GM12878 (cell line): Measurements from ENCODE around the gene VPS39. TPM values are rescaled to one million over a fixed set of nuclear protein-coding genes. Genes with fewer than 3 reads are reported as not detected.

Source experiments
- ATAC-seq: fragments of 200-7000 bp; cut with Tn5 transposase; 3 replicates; pipeline ENCODE4 v1.9.1; 2020; ENCODE audit warnings: mild to moderate bottlenecking, moderate library complexity
- BruUV-seq: library from RNA; stranded (reverse); fragments of 400-500 nt; replicated peaks from 2 replicates; lab custom pipeline; 2021; lab: Mats Ljungman, UMichigan
- CTCF ChIA-PET: fragments of 300-600 bp; sonication (Branson Sonifier 250); formaldehyde crosslinking; extraction: SDS; loops from one replicate; lab custom pipeline; 2021; ENCODE audit warnings: inconsistent platforms; lab: Yijun Ruan, JAX
- POLR2A ChIA-PET: fragments of 350-600 bp; formaldehyde crosslinking; extraction: SDS; loops from one replicate; lab custom pipeline; 2021; ENCODE audit warnings: inconsistent platforms; lab: Charles Lee
- RAD21 ChIA-PET: fragments of 300-600 bp; sonication (Branson Sonifier 250); formaldehyde crosslinking; loops from one replicate; lab custom pipeline; 2023; ENCODE audit warnings: antibody characterized with exemption; ENCODE audit not compliant: unreplicated experiment; lab: Charles Lee
- SMC1A ChIA-PET: fragments of 300-600 bp; sonication (Branson Sonifier 250); formaldehyde crosslinking; loops from one replicate; lab custom pipeline; 2023; ENCODE audit not compliant: unreplicated experiment, uncharacterized antibody; lab: Charles Lee
- DNase-seq: peaks from one replicate; pipeline ENCODE4 v3.0.0-alpha.2; 2011; ENCODE audit warnings: low read depth, low spot score
- FAIRE-seq: peaks from 3 replicates; lab custom pipeline; 2011; peaks lifted over from hg19 to GRCh38; lab: Jason Lieb, UNC
- H2AFZ ChIP-seq: 2 replicates; pipeline ENCODE4 v1.6.0; 2011; ENCODE audit warnings: low read depth, low read length, control low read depth; ENCODE audit not compliant: control insufficient read depth
- H3K27ac ChIP-seq: 2 replicates; pipeline ENCODE4 v1.5.1; 2011; ENCODE audit warnings: control low read depth; ENCODE audit not compliant: control insufficient read depth, insufficient read depth
- H3K27me3 ChIP-seq, 2 experiments: replicated peaks in 1 of 2; 2 replicates each; pipeline versions ENCODE4 v1.6.0 to v1.6.1; 2011; ENCODE audit warnings: low read length in 1 of 2; ENCODE audit not compliant: control insufficient read depth in 2 of 2, insufficient read depth in 2 of 2
- H3K36me3 ChIP-seq, 2 experiments: 2 replicates each; pipeline ENCODE4 v1.5.1; 2011; ENCODE audit warnings: low read length in 1 of 2; ENCODE audit not compliant: control insufficient read depth in 2 of 2, insufficient read depth in 2 of 2
- H3K4me1 ChIP-seq: 2 replicates; pipeline ENCODE4 v1.6.1; 2011; ENCODE audit warnings: mild to moderate bottlenecking, low read length, moderate library complexity, mixed read lengths; ENCODE audit not compliant: control insufficient read depth, insufficient read depth
- H3K4me2 ChIP-seq: 2 replicates; pipeline ENCODE4 v1.6.0; 2011; ENCODE audit warnings: control low read depth; ENCODE audit not compliant: control insufficient read depth, insufficient read depth
- H3K4me3 ChIP-seq: fragments of 200-600 bp; sonication (generic); 2 replicates; pipeline ENCODE4 v1.5.1; 2016
- H3K79me2 ChIP-seq: 2 replicates; pipeline ENCODE4 v1.6.0; 2011; ENCODE audit warnings: low read length; ENCODE audit not compliant: control insufficient read depth, insufficient read depth
- H3K9ac ChIP-seq: 2 replicates; pipeline ENCODE4 v1.8.0; 2011; ENCODE audit warnings: low read length, control low read depth, mixed read lengths; ENCODE audit not compliant: control insufficient read depth, insufficient read depth
- H3K9me3 ChIP-seq: replicated peaks from 3 replicates; pipeline ENCODE4 v1.5.1; 2011; ENCODE audit warnings: mild to moderate bottlenecking, low read length; ENCODE audit not compliant: control insufficient read depth, insufficient read depth
- H4K20me1 ChIP-seq: 2 replicates; pipeline ENCODE4 v1.6.0; 2011; ENCODE audit not compliant: control insufficient read depth, insufficient read depth
- CUX1 ChIP-seq: IDR thresholded peaks from 2 replicates; pipeline ENCODE4 v1.6.1; 2012; ENCODE audit warnings: improper control_type of control experiment, low read depth, low read length; ENCODE audit not compliant: insufficient replicate concordance
- EED ChIP-seq: sonication (generic); IDR thresholded peaks from 2 replicates; pipeline ENCODE4 v1.6.1; 2016; ENCODE audit warnings: antibody characterized with exemption, low read depth
- MEF2B ChIP-seq: fragments of 450-650 bp; IDR thresholded peaks from 2 replicates; pipeline ENCODE4 v1.6.1; 2018; ENCODE audit warnings: mild to moderate bottlenecking, moderate library complexity; ENCODE audit not compliant: partially characterized antibody, poor library complexity, severe bottlenecking
- MTA2 ChIP-seq: fragments of 450-650 bp; IDR thresholded peaks from 2 replicates; pipeline ENCODE4 v1.6.1; 2016; ENCODE audit warnings: low read depth, mild to moderate bottlenecking, moderate library complexity
- NBN ChIP-seq: fragments of 450-650 bp; IDR thresholded peaks from 2 replicates; pipeline ENCODE4 v1.6.1; 2016
- POLR2AphosphoS5 ChIP-seq: IDR thresholded peaks from 2 replicates; pipeline ENCODE4 v1.6.1; 2011; ENCODE audit warnings: mild to moderate bottlenecking, low read length, inconsistent platforms
- RCOR1 ChIP-seq: conservative IDR thresholded peaks from 2 replicates; pipeline ENCODE4 v1.6.1; 2012; ENCODE audit warnings: low read depth, low read length, improper control_type of control experiment
- SUZ12 ChIP-seq: fragments of 200-600 bp; sonication (generic); IDR thresholded peaks from one replicate; pipeline ENCODE4 v1.6.1; 2018; ENCODE audit warnings: antibody characterized with exemption, mild to moderate bottlenecking; ENCODE audit not compliant: unreplicated experiment
- TCF7 ChIP-seq: IDR thresholded peaks from 2 replicates; pipeline ENCODE4 v1.6.1; 2014; ENCODE audit warnings: antibody characterized with exemption, borderline replicate concordance
- YBX1 ChIP-seq: fragments of 450-650 bp; IDR thresholded peaks from 2 replicates; pipeline ENCODE4 v1.6.1; 2016; ENCODE audit warnings: antibody characterized with exemption
- WGBS: methylation state at CpG from one replicate; pipeline ENCODE4 v1.1.6; 2016; ENCODE audit warnings: low lambda C conversion rate; ENCODE audit not compliant: insufficient replicate concordance, insufficient coverage; ENCODE audit errors: missing lambda C conversion rate; 5-methylcytosine and 5-hydroxymethylcytosine counted together
- in situ Hi-C: fragments of 300-500 bp; cut with MboI; formaldehyde crosslinking; loops from 9 replicates; pipeline ENCODE4 v1.14.3; 2018; ENCODE audit warnings: mixed read lengths
- intact Hi-C: fragments of 100-400 bp; cut with micrococcal nuclease; formaldehyde crosslinking; loops from one replicate; pipeline ENCODE4 v1.14.2; 2022; ENCODE audit not compliant: unreplicated experiment
- polyA plus RNA-seq, 11 experiments: library from polyadenylated mRNA; depleted of rRNA in 4 of 11; unstranded in 6 of 11; stranded (reverse) in 5 of 11; fragments of >200 nt; fragmentation: Nextera tagmentation in 4 of 11; fragmentation: Illumina TruSeq in 1 of 11; extraction: Ambion mirVana in 4 of 11; extraction: Trizol in 1 of 11; gene quantifications; 1 replicate in 1 of 11; 2 replicates in 10 of 11; pipeline versions ENCODE4 v1.2.1 to v1.2.3, GENCODE V29; 2011 to 2016; ENCODE audit warnings: inconsistent platforms in 2 of 11, missing spikeins in 2 of 11, low read depth in 1 of 11
- total RNA-seq, 4 experiments: library from RNA; depleted of rRNA in 3 of 4; stranded (reverse); fragments of >200 nt in 3 of 4; fragmentation: Illumina TruSeq in 1 of 4; extraction: Trizol in 1 of 4; gene quantifications; 2 replicates each; pipeline versions ENCODE4 v1.2.1 to v1.2.3, GENCODE V29; 2013 to 2021

Gene VPS39
- total and polyA plus RNA-seq, 10 of the 15 experiments (the other 5 are each of a cell fraction or from before 2014, with no cell fraction given) = 4.9 to 50.0 (median 36.2) TPM

- in situ Hi-C loops (no loop called here), intact Hi-C loops (no loop called here)
- Histone ChIP-seq H3K4me3 (no peak overlapping the region), H3K36me3 (no peaks in the 10 kb centered on the region), H3K9me3 (no peaks in the 10 kb centered on the region), H2AFZ (no peak overlapping the region), H3K79me2 (no peaks in the 10 kb centered on the region), H3K4me2 (no peak overlapping the region), H4K20me1 (no peaks in the 10 kb centered on the region), H3K4me1 (no peaks in the 10 kb centered on the region), H3K27ac (no peak overlapping the region), H3K9ac (no peak overlapping the region), H3K27me3 (no peaks in the 10 kb centered on the region; a peak in 1 of 4 replicates)
- no peak for DNase-seq
- no peak for FAIRE-seq
- no peak for TF ChIP-seq EED
- no peak for TF ChIP-seq TCF7
- TF ChIP-seq YBX1 = no peak
- no peak for TF ChIP-seq NBN
- TF ChIP-seq POLR2AphosphoS5 = no peak
- TF ChIP-seq RCOR1 = no peak
- TF ChIP-seq CUX1 = no peak
- TF ChIP-seq MEF2B = no peak
- no peak for TF ChIP-seq MTA2
- no peak for TF ChIP-seq SUZ12
- ChIA-PET RAD21 (no interaction called here), SMC1A (no interaction called here), CTCF (interaction anchor here (1.5 to 1.6 kb wide), 2 partner anchors 9 to 13 kb away, joined by 3 to 5 read pairs; no protein-coding TSS in a partner anchor), POLR2A (no interaction called here)
- no peak for ATAC-seq
- BruUV-seq = no TSS peak
- WGBS = 46% methylated on average over 2 of the region's 2 CpGs
These were observed 86.4 kb downstream of the VPS39 start for GRCh38 chr15:42121682-42122081.
